ENCODE data around the gene CEP89.
"Not testable (repeated sequence)": the region's sequence is repeated elsewhere in the genome, so short reads cannot be mapped to it uniquely, and the experiment has no call there.

CEP89 gene

DNA sequence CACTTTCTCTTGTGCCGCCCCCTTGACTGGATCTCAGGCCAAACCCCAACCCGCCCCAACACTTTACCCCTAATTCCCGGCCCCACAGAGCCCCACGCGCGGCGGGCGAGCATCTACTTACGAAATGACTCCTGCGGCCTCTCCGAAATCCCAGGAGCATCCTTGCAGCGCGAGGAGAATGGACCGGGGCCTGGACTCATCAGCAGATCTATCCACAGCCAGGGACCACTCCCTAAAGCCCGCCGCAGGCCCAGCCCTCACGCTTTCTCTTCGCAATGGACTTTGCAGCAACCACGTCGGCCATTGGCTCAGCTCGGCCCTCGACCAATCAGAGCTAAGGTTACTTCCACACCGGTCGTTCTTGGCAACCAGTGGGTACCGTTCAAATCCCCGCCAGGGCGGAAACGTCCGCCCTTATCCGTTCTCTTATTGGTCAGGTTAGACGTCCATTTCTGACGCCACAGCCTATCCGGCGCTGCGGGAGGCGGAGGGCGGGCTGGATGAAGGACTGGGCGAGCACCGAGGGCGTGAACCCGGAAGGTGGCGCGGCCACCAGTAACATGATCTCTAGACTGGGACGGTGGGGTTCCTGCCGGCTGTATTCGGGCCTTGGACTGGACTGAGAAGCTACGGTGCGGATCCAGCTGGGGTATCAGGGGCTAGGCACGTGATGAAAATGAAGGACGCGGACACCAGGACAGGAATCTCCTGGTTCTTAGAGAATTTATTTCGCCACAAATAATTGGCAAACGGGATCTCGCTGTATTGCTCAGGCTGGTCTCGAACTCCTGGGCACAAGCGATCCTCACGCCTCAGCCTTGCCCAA is at the start of gene CEP89, which contains the start of gene FAAP24:
Gene CEP89 (minus strand): TSS at position 244 of the 826 bp plus-strand sequence. CDS start 84 bp downstream, at position 160.
Gene FAAP24 (plus strand): TSS at position 528 of the 826 bp plus-strand sequence. CDS start 955 bp downstream, outside the sequence.
- peak; percentile 92 to 98 for DNase-seq

GRCh38 chr19:33010891-33011290 is 39.1 kb upstream of the CEP89 start:
- DNase-seq: not testable (repeated sequence)

DNA sequence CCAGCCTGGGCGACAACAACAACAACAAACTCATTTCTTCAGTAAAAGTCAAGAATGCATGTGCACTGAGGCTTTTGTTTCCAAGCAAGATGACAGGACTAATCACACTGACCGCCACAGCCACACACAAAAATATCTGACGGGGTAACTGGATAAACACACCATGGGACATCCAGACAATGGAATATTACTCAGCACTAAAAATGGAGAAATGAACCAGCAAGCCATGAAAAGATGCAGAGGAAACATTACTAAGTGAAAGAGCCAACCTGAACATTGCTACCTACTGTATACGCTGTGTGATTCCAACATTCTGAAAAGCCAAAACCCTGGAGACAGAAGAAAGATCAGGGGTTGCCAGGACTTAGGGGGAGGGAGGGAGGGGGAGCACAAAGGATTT is 37.0 kb upstream of the CEP89 start:
- DNase-seq: no peak

DNA sequence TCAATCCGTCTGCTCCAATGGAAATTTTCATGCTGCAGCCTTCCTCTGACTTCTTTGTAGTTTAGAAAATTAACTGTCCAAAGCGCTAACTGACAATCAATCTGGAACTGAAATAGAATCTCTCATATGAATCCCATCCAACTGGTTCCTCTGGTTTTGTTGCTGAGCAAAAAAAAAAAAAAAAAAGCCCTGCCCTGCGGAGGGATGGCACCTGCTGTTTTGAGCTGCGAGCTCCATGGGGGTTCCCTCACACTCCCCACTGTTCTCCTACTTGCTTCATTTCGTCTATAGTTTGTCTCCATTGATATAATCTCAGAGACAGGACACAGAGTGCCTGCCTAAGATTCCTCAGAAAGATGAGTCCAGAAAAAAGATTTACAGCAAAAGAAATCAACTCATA is 33.7 kb upstream of the CEP89 start:
- no peak for DNase-seq

DNA sequence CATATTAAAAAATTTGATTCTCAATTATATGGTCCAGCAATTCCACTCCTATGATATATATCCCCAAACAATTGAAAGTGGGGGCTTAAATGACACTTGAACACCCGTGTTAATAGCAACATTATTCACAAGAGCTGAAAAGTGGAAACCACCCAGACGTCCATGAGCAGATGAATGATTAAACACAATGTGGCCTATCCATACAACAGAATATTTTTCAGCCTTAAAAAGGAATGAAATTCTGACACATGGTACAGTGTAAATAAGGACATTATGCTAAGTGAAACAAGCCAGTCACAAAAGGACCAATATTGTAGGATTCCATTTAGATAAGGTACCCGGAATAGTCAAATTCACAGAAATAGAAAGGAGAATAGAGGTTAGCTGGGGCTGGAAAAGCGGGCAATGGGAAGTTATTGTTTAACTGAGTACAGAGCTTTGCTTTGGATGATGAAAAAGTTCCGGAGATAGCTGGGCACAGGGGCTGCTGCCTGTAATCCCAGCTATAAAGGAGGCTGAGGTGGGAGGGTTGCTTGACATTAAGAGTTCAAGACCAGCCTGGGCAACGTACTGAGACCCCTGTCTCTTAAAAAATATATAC is 31.8 kb upstream of the CEP89 start:
- not testable (repeated sequence) for DNase-seq

GRCh38 chr19:33002126-33002865 is 30.5 kb upstream of the CEP89 start:
- DNase-seq: not testable (repeated sequence)

DNA sequence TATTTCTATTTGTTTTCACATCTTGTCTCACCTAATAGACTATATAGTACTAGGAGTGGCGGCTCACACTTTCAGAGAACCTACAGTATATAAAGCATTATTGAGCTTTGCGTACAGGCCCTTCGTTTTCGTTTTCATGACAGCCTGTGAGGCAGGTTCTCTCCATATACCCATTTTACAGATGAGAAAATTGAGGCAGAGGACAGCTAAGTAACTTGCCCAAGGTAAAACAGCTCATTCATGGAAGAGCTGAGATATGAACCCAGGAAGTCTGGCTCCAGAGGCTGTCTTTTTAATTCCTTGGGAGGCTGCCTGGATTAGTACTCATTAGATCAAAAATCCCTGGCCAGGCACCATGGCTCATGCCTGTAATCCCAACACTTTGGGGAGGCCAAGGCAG is 29.2 kb upstream of the CEP89 start:
- DNase-seq: no peak

GRCh38 chr19:33000510-33000909 is 28.8 kb upstream of the CEP89 start:
- no peak for DNase-seq

DNA sequence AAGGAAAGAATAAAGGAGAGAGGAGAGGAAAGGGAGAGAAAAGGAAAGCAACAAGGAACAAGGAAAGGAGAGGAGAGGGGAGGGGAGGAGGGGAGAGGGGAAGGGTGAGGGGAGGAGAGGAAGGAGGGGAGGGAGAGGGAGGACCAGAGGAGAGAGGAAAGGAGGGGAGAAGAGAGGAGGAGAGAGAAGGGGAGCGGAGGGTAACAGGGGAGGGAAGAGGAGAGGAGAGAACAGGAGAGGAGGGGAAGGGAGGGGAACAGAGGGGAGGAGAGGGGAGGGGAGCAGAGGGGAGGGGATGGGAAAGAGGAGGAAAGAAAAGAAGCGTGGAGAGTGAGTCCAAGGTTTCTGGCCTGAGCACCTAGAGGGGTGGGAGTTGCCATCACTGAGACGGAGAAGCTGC is 27.0 kb upstream of the CEP89 start:
- no peak for DNase-seq

- no peak for DNase-seq
These were observed 26.1 kb upstream of the CEP89 start for GRCh38 chr19:32997716-32998355.

DNA sequence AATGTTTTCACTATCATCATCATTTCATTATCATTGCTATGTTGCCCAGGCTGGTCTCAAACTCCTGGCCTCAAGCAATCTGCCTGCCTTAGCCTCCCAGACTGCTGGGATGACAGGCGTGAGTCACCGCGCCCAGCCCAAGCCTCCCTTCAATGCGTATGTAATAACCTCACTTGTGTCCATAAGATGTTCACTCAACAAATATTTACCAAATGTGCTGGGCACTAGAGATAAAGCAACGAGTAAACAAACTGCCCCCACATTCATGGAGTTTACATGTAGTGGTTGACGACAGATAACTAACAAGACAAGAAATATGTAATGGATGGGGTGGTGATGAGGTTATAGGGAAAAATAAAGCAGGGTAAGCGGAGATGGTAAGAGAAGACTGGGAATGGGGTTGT is 25.3 kb upstream of the CEP89 start:
- not testable (repeated sequence) for DNase-seq

- DNase-seq: not testable (repeated sequence)
These were observed 24.2 kb upstream of the CEP89 start for GRCh38 chr19:32995966-32996365.

DNA sequence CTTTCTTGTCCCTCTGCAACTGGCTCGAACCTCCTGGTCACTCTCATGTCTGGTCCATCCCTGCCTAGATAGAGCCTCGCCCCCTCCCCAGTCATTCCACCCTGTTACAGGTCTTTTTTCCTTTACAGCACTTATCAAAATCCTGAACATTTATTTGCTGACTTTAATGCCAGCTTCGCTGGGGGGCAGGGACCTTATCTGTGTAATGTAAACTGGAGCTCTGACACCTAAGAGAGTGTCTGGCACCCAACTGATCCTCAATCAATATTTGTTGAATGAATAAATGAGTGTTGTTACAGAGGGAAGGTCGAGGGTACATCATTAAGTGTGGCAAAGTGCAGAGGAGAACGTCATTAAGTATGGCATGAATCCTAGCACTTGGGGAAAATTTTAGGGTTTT is 17.0 kb upstream of the CEP89 start:
- DNase-seq: no peak

DNA sequence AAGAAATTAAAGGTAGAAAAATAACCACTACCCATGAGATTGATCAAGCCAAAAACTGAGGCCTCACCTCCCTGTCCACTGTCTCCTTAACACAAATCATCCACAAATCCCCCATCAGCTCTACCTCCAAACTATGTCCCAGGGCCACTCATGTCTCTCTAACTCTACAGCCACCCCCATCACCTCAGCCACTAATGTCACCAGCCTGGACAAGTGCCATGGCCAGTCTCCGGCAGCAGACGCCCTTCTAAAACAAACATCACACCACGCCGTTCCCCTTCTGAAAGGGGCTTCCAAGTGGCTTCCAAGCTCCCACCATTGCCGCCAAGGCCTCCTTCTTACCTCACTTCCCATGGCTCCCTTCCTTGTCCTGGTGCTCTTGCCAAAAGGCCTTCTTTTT is 16.5 kb upstream of the CEP89 start:
- DNase-seq: not testable (repeated sequence)

DNA sequence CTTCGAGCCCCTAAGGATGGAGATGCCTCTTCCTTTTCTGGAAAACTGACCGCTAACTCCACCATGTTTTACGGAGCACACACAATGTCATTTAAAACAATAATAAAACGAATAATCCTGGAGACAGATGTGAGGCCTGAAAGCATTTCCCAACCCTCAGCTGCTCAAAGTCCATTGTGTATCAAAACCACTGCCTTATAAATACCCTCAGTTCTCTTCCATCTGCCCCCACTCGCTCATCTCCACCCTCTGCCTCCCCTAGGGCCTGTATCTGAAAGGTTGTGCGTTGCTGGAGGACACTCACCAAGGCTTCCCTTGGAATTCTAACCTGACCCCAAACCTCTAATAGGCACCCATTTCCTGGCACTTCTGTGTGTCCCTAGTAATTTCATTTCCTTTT is 10.7 kb upstream of the CEP89 start:
- DNase-seq: not testable (repeated sequence)

DNA sequence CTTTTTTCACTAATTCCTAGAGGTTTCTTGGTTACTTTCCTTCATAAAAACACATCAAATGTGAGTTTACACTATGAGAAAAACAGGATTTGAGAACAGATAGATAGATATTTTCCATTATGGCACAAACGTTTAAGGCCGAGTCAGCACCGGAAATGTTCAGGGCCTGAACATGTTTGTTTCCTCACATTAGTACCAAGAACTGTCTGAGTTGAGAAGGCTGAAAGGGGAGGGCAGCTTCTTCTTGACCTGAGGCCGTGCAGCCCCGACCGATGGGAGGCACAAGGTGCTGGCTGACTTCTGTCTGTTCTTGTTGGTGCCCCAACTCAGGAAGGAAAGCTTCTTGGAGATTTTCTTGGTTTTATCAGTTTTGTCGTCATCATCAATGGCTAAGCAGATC is 8.0 kb upstream of the CEP89 start:
- not testable (repeated sequence) for DNase-seq

GRCh38 chr19:32977813-32978212 is 6.1 kb upstream of the CEP89 start:
- not testable (repeated sequence) for DNase-seq

DNA sequence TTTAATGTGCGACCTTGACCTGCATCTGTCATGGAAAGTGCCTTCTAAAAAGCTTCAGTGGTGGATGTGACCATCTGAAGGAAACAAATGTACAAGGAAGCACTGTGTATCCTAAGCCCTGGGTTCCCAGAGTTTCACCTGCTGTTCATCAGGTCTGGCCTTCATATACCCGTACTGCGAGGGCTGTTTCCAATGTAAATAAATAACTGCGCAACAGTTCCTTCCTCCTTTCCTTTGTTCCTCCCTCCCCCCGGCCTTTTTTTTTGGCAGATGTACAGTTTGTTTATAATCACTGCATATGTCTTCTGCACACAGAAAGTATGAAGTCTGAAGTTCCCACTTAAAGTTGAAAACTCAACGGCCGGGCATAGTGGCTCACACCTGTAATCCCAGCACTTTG is 5.5 kb upstream of the CEP89 start:
- no peak for DNase-seq

GRCh38 chr19:32976223-32976805 is 4.6 kb upstream of the CEP89 start:
- DNase-seq: peak; percentile 72 to 77

GRCh38 chr19:32971012-32971595 is 654 bp downstream of the CEP89 start:
- no peak for DNase-seq

- no peak for DNase-seq
These were observed 2.2 kb downstream of the CEP89 start for GRCh38 chr19:32969549-32969948.

- DNase-seq: no peak
These were observed 5.0 kb downstream of the CEP89 start for GRCh38 chr19:32966750-32967149.

Measured in stimulated activated CD4-positive, alpha-beta T cell treated with anti-CD3 and anti-CD28 coated beads, Interleukin-2, amount 100 ng/mL, for 48 hours (primary cell).